Activated CD8-positive, alpha-beta T cell treated with anti-CD3 and anti-CD28 coated beads for 36 hours (primary cell): Measurements from ENCODE around the gene MEGF8. TPM values are rescaled to one million over a fixed set of nuclear protein-coding genes. Genes with fewer than 3 reads are reported as not detected.
"Not testable (repeated sequence)": the region's sequence is repeated elsewhere in the genome, so short reads cannot be mapped to it uniquely, and the experiment has no call there.

Source experiments
- ATAC-seq: fragments of 200-7000 bp; cut with Tn5 transposase; one replicate; pipeline ENCODE4 v1.10.0; 2021; ENCODE audit warnings: mild to moderate bottlenecking, moderate library complexity
- CTCF ChIA-PET: fragments of 350-600 bp; sonication (Branson Sonifier 250); formaldehyde crosslinking; loops from one replicate; lab custom pipeline; 2021; ENCODE audit warnings: antibody characterized with exemption; lab: Charles Lee
- POLR2A ChIA-PET: fragments of 350-600 bp; sonication (Branson Sonifier 250); formaldehyde crosslinking; loops from one replicate; lab custom pipeline; 2021; ENCODE audit warnings: antibody characterized with exemption; lab: Charles Lee
- DNase-seq: peaks from one replicate; pipeline ENCODE4 v3.0.0-alpha.2; 2020
- H3K27ac Mint-ChIP-seq: one replicate; pipeline ENCODE4 v1.8.0; 2021; ENCODE audit warnings: mild to moderate bottlenecking, mixed read lengths
- H3K27me3 Mint-ChIP-seq: one replicate; pipeline ENCODE4 v1.8.0; 2021; ENCODE audit warnings: mixed read lengths
- H3K36me3 Mint-ChIP-seq: one replicate; pipeline ENCODE4 v1.8.0; 2021; ENCODE audit warnings: low read depth, mixed read lengths
- H3K4me1 Mint-ChIP-seq: one replicate; pipeline ENCODE4 v1.8.0; 2021; ENCODE audit warnings: low read depth, mixed read lengths
- H3K4me3 Mint-ChIP-seq: one replicate; pipeline ENCODE4 v1.8.0; 2021; ENCODE audit warnings: mild to moderate bottlenecking, moderate library complexity, mixed read lengths
- H3K9me3 Mint-ChIP-seq: one replicate; pipeline ENCODE4 v1.8.0; 2021; ENCODE audit warnings: mixed read lengths
- intact Hi-C: fragments of 100-400 bp; cut with micrococcal nuclease; formaldehyde crosslinking; loops from one replicate; pipeline ENCODE4 v1.10.0; 2022
- total RNA-seq, 2 experiments: library from RNA; stranded (reverse); gene quantifications; one replicate each; pipeline ENCODE4 v1.2.3, GENCODE V29; 2021
- TF ChIP-seq, protein P1 (sequence below): fragments of 200-600 bp; IDR thresholded peaks from one replicate; pipeline ENCODE4 v1.8.0; 2022; ENCODE audit warnings: antibody characterized with exemption, mild to moderate bottlenecking

MEGF8 gene
- total RNA-seq, 2 experiments from 2014 or later: 7.0 to 8.0 TPM

DNA sequence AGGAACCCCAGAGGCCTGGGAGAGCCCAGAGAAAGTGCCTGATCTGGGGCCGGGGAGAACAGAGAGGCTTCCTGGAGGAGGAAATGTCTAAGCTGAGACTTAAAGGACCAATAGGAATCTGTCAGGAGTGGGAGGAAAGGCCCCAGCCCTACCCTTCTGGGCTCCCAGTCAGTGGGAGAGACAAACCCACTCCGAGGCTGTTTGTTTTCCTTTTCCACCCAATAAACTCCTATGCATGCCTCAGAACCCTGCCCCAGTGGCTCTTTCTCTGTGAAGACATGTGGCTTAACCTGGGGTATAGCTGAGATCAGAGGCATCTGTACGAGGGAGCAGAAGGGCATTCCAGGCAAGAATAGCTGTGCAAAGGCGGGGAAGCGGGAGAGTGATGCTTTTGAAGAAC lies 1.9 kb downstream of the MEGF8 start:
- Mint-ChIP-seq H3K4me3 (no peak overlapping the region), H3K9me3 (no peaks in the 10 kb centered on the region), H3K4me1 (peaks cover 23% of the 10 kb centered on the region), H3K36me3 (no peaks in the 10 kb centered on the region), H3K27ac (no peak overlapping the region), H3K27me3 (peaks cover 13% of the 10 kb centered on the region)
- ATAC-seq: no peak
- no peak for DNase-seq
- TF ChIP-seq, protein P1, sequence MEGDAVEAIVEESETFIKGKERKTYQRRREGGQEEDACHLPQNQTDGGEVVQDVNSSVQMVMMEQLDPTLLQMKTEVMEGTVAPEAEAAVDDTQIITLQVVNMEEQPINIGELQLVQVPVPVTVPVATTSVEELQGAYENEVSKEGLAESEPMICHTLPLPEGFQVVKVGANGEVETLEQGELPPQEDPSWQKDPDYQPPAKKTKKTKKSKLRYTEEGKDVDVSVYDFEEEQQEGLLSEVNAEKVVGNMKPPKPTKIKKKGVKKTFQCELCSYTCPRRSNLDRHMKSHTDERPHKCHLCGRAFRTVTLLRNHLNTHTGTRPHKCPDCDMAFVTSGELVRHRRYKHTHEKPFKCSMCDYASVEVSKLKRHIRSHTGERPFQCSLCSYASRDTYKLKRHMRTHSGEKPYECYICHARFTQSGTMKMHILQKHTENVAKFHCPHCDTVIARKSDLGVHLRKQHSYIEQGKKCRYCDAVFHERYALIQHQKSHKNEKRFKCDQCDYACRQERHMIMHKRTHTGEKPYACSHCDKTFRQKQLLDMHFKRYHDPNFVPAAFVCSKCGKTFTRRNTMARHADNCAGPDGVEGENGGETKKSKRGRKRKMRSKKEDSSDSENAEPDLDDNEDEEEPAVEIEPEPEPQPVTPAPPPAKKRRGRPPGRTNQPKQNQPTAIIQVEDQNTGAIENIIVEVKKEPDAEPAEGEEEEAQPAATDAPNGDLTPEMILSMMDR: no peak
- CTCF ChIA-PET: no interaction called here
- POLR2A ChIA-PET: interaction anchor here (0.6 kb wide), 1 partner anchor 50 kb away, joined by 4 read pairs; no protein-coding TSS in a partner anchor
- intact Hi-C loops: no loop called here

DNA sequence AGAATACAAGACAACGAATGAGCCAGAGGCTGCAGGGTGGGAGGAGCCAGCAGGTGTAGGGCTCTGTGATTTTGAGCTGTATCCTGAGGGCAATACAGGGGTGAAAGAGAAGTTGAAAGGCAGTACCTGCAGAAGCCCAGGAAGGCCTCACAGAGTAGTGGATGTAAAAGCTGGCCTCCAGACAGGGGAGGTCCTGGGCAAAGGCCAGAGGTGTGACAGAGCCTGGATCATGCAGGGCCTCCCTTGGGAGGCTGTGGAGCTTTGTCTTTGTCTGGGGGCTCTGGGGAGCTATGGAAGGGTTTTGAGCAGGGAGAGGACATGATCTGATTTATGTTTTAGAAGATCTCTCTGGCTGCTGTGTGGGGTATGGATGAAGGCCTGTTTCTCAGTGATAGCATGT lies 2.7 kb downstream of the MEGF8 start:
- TF ChIP-seq, protein P1: no peak
- Mint-ChIP-seq H3K36me3 (no peaks in the 10 kb centered on the region), H3K9me3 (no peaks in the 10 kb centered on the region), H3K27ac (no peak overlapping the region), H3K4me3 (no peak overlapping the region), H3K4me1 (peaks cover 23% of the 10 kb centered on the region), H3K27me3 (peaks cover 10% of the 10 kb centered on the region)
- DNase-seq: no peak
- ATAC-seq: no peak
- CTCF ChIA-PET: no interaction called here
- intact Hi-C loops: no loop called here
- POLR2A ChIA-PET: no interaction called here

DNA sequence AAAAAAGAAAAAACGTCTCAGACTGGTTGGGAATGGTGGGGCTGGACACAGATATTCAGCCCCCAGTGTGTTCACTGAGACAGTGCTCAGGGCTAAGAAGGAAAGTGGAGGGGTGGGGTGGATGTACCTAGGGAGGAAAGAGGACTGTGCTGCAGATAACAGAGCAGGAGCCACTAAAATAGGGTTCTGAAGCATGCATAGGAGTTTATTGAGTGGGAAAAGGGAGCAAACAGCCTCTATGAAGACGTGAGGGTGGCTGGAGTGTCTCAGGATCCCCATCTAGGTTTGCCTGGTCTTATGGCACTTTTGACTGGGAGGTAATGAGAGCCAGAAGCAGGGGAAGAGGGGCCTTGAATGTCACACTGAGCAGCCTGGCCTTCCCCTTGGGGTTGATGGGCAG lies 3.4 kb downstream of the MEGF8 start:
- intact Hi-C loops: no loop called here
- ChIA-PET POLR2A (no interaction called here), CTCF (no interaction called here)
- Mint-ChIP-seq H3K36me3 (no peaks in the 10 kb centered on the region), H3K27ac (no peak overlapping the region), H3K9me3 (no peaks in the 10 kb centered on the region), H3K27me3 (peaks cover 5% of the 10 kb centered on the region), H3K4me1 (peaks cover 21% of the 10 kb centered on the region), H3K4me3 (no peak overlapping the region)
- DNase-seq: no peak
- TF ChIP-seq, protein P1: no peak
- ATAC-seq: no peak

DNA sequence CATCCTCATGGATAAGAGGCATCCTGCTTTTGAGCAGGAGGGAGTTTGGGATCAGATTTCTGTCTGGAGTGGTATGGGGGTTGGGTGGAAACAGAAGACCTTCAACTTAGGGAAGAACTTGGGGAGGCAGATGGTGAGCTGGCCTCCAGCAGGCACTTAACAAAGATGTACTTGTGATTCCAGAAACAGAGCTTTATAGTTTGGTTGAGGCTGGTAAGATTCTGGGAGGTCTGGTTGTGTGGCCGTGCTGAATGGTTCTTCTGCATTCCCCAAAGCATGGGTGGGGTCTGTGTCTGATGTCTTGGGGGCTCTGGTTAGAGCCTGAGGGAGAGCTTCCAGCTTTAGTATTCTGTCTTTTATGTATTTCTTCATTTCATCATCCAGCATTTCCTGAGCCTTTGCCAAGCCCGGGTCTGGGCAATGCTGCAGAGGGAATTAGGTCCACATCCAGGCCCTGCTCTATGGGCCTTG lies 4.8 kb downstream of the MEGF8 start:
- ChIA-PET POLR2A (no interaction called here), CTCF (interaction anchor here (1.0 to 1.1 kb wide), 3 partner anchors 8 to 108 kb away, joined by 3 read pairs; no protein-coding TSS in a partner anchor)
- no peak overlapping the region for H3K27ac Mint-ChIP-seq
- H3K9me3 Mint-ChIP-seq: no peaks in the 10 kb centered on the region
- DNase-seq (no peak), ATAC-seq (no peak)
- intact Hi-C loops: no loop called here
- peaks cover 16% of the 10 kb centered on the region for H3K4me1 Mint-ChIP-seq
- H3K27me3 Mint-ChIP-seq: no peaks in the 10 kb centered on the region
- no peaks in the 10 kb centered on the region for H3K36me3 Mint-ChIP-seq
- TF ChIP-seq, protein P1: no peak
- no peak overlapping the region for H3K4me3 Mint-ChIP-seq

DNA sequence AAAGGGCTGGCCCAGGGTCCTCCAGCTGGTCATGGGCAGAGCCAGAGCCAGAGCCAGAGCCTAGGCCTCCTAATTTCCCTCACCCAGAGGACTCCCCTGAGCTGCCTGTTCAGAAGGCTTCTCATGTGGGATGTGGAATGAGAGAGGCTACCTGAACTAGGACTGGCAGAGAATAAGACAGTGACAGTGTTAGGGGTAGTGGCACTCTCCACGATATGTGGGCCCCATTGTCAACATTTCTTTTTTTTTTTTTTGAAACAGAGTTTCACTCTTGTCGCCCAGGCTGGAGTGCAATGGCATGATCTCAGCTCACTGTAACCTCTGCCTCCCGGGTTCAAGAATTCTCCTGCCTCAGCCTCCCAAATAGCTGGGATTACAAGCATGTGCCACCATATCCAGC lies 5.9 kb downstream of the MEGF8 start:
- ChIA-PET CTCF (interaction anchor here (1.0 kb wide), 1 partner anchor 10 kb away, joined by 3 read pairs; no protein-coding TSS in a partner anchor), POLR2A (interaction anchor here (0.7 to 1.3 kb wide), 2 partner anchors 49 to 76 kb away, joined by 3 read pairs; no protein-coding TSS in a partner anchor)
- DNase-seq, ATAC-seq, H3K4me3 Mint-ChIP-seq, H3K27me3 Mint-ChIP-seq, H3K9me3 Mint-ChIP-seq, H3K36me3 Mint-ChIP-seq, intact Hi-C loops, H3K27ac Mint-ChIP-seq: not testable (repeated sequence)
- peaks cover 13% of the 10 kb centered on the region for H3K4me1 Mint-ChIP-seq
